22Rv1 (cell line): ENCODE results near the gene ADAT3.

ENCODE experiments used
- H3K27ac ChIP-seq: fragments of 450-650 bp; 2 replicates; pipeline ENCODE4 v1.5.1; 2017
- CTCF ChIP-seq: fragments of 450-650 bp; IDR thresholded peaks from 2 replicates; pipeline ENCODE4 v1.5.1; 2017; ENCODE audit warnings: mild to moderate bottlenecking
- ZFX ChIP-seq: fragments of 450-650 bp; IDR thresholded peaks from 2 replicates; pipeline ENCODE4 v1.6.1; 2017; ENCODE audit warnings: antibody characterized with exemption, borderline replicate concordance

Gene ADAT3

GRCh38 chr19:1863328-1863637 is 41.9 kb upstream of the ADAT3 start, which contains the start of gene KLF16:
Gene KLF16, minus strand, starts transcription at chr19:1863579. Its CDS starts 82 bp downstream, at chr19:1863497.
- peak within 1 kb of the TSS; percentile 93 for H3K27ac ChIP-seq
- TF ChIP-seq ZFX (no peak), CTCF (no peak)

DNA sequence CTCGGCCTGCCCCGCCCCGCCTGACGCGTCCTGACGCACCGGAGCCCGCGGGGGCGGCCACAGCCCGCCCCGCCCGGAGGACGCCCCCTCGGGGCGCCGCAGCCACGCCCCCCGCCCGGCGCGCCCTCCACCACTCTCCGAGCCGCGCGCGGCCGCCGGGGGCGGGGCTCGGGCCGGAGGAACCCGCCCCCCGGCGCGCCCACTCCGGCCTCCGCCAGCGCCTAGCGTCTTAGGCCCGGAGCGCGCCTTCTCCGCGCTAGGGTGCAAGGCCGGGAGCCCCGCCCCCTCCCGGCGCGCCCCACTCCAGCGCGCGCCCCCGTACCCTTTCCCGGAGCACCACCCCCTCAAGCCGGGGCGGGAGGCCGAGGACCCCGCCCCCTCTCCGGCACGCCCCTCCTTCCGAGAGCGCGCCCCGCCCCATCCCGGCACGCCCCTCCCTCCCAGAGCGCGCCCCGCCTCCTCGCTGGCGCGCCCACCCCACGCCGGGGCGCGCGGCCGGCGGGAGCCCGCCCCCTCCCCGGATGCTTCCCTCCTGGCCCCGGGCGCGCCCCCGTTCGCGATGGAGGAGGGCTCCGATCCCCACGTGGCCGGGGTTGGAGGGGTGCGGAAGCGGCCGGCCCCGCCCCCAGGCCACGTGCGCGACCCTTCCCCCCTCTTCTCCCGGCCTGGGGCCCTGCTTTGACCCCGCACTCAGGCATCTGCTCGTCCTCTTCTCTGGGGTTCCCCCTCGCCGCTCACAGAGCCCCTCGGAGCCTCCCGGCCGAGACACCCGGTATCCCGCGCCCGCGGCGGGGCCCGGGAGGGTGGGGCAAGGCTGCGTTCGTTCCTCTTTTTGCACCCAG is 41.3 kb upstream of the ADAT3 start:
- H3K27ac ChIP-seq: peak overlapping the region; percentile 93
- no peak for TF ChIP-seq ZFX
- no peak for TF ChIP-seq CTCF

DNA sequence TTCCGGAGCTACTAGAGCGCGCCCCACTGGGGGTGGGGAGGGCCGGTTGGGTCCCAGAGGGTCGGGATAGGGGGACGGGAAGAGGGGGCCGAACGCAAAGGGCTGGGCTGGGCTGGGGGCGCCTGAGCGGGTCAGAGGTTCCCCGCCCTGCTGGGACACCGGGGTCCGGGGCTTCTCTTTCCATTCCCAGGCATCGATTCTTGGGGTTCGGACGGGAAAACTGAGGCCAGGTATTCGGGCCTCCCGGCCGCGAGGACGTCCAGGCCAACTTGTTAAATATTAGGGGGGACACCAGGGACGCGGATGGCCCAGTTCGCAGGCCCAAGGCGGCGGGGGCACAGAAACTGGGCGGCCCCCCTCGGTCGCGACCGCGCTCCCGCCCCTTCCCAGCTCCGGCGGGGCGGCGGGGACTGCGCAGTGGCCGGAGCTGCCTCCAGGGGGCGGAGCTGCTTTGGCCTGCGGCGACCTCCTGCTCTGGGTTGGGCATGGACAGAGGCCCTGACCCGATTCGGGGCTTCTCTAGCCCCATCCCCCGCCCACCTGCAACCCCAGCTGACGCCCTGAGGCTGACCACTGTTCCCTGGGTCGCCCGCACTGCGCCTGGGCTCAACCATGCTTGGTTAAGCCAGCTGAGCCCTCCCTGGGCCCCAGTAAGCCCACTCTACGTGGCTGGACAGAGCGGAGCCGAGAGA is 40.6 kb upstream of the ADAT3 start:
- TF ChIP-seq ZFX: no peak
- TF ChIP-seq CTCF: peak; percentile 82
- H3K27ac ChIP-seq: peak overlapping the region; percentile 93

DNA sequence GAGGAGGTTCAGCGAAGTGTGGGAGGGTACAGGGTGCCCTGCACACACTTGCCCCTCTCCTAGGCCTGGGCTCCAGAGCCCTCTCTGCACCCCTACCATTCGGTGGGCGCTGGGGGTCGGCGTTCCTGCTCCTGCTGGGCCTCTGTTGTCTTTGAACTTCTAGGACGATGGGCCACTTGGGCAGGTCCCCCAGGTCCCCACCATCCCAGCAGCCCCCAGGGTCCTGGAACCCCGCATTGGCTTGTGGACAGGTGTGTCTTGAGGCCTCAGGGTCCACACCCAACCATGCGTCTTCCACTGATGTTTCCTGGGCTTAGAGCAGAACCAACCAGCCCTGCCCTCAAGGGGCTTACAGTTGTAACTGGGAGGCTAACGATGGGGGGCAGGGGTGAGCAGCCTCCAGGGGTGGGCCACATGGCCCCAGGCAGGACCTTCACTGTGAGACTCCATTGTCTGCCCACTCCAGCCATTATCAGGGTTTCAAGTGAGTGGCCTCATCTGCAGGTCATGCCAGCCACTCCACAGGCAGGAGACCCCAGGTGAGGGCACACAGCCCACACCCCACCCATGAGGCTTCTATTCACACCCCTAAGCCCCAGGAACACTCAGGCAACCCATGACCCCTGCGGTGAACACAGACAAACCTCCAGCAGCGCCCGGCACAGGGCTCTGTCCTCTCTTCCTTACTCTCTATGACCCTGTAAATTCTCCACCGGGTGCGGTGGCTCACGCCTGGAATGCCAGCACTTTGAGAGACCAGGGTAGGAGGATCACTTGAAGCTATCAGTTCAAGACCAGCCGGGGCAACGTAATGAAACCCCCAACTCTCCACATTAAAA is 39.8 kb upstream of the ADAT3 start:
- TF ChIP-seq ZFX (no peak), CTCF (no peak)
- H3K27ac ChIP-seq: peak overlapping the region; percentile 93

GRCh38 chr19:1866693-1867348 is 38.4 kb upstream of the ADAT3 start:
- H3K27ac ChIP-seq: peak overlapping the region; percentile 93; the same call in 1 of the 2 replicates
- TF ChIP-seq ZFX: no peak
- no peak for TF ChIP-seq CTCF

GRCh38 chr19:1867349-1867724 is 37.9 kb upstream of the ADAT3 start:
- no peak for TF ChIP-seq ZFX
- TF ChIP-seq CTCF: no peak
- H3K27ac ChIP-seq: peak overlapping the region; percentile 12; the same call in 1 of the 2 replicates
